NCI-H2227 treated with DMSO at 0.1 percent for 48 hours (cell line): ENCODE results near the gene NELL1.
A peak's percentile ranks its signal among the peaks of the same experiment; 100 is the strongest.

Experiments used
- DNase-seq: peaks from one replicate; lab custom pipeline; 2025; lab: John Stamatoyannopoulos, UW

NELL1 gene

GRCh38 chr11:21421711-21422329, 752.4 kb downstream of the NELL1 start:
- no peak for DNase-seq

GRCh38 chr11:21426931-21427330, 757.5 kb downstream of the NELL1 start:
- DNase-seq = no peak

- DNase-seq = no peak
Measured at GRCh38 chr11:21427726-21428125, 758.3 kb downstream of the NELL1 start.

GRCh38 chr11:21428796-21429195, 759.4 kb downstream of the NELL1 start:
- DNase-seq = no peak

- DNase-seq = no peak
Measured at GRCh38 chr11:21429401-21429800, 760.0 kb downstream of the NELL1 start.

- no peak for DNase-seq
Measured at GRCh38 chr11:21430537-21430936, 761.2 kb downstream of the NELL1 start.

- DNase-seq = no peak
Measured at GRCh38 chr11:21446939-21447590, 777.7 kb downstream of the NELL1 start.

- DNase-seq = no peak
Measured at GRCh38 chr11:21447871-21448270, 778.5 kb downstream of the NELL1 start.

GRCh38 chr11:21456186-21456585, 786.8 kb downstream of the NELL1 start:
- DNase-seq = no peak

GRCh38 chr11:21460082-21460481, 790.7 kb downstream of the NELL1 start:
- DNase-seq = no peak

- DNase-seq = no peak
Measured at GRCh38 chr11:21461701-21462100, 792.3 kb downstream of the NELL1 start.

GRCh38 chr11:21464601-21465193, 795.3 kb downstream of the NELL1 start:
- DNase-seq = no peak

- no peak for DNase-seq
Measured at GRCh38 chr11:21465203-21465602, 795.8 kb downstream of the NELL1 start.

- DNase-seq = no peak
Measured at GRCh38 chr11:21465920-21466319, 796.5 kb downstream of the NELL1 start.

GRCh38 chr11:21470521-21470920, 801.1 kb downstream of the NELL1 start:
- no peak for DNase-seq

- no peak for DNase-seq
Measured at GRCh38 chr11:21472261-21472660, 802.9 kb downstream of the NELL1 start.

GRCh38 chr11:21474529-21474928, 805.1 kb downstream of the NELL1 start:
- no peak for DNase-seq

GRCh38 chr11:21475276-21475675, 805.9 kb downstream of the NELL1 start:
- DNase-seq = no peak

- no peak for DNase-seq
Measured at GRCh38 chr11:21476588-21476987, 807.2 kb downstream of the NELL1 start.

- DNase-seq = no peak
Measured at GRCh38 chr11:21480240-21480639, 810.9 kb downstream of the NELL1 start.

- peak; percentile 93 for DNase-seq
Measured at GRCh38 chr11:21481255-21481654, 811.9 kb downstream of the NELL1 start.

GRCh38 chr11:21484039-21484438, 814.7 kb downstream of the NELL1 start:
- DNase-seq = no peak

GRCh38 chr11:21485006-21485405, 815.6 kb downstream of the NELL1 start:
- DNase-seq = no peak

GRCh38 chr11:21485426-21485825, 816.0 kb downstream of the NELL1 start:
- no peak for DNase-seq
